Measurements from ENCODE around the gene PLCL2.

GRCh38 chr3:17070161-17070959 lies 185.6 kb downstream of the PLCL2 start:
- TF ChIP-seq MAX (IDR thresholded peaks at IDR 0.05; ENCODE audit: low read depth, low read length) (no peak), CREB1 (IDR thresholded peaks at IDR 0.05; ENCODE audit: low read depth) (no peak), NFXL1 (IDR thresholded peaks at IDR 0.05; ENCODE audit: borderline replicate concordance) (no peak), RAD51 (IDR thresholded peaks at IDR 0.05) (no peak), FOXK2 (IDR thresholded peaks at IDR 0.05) (no peak)
- TF ChIP-seq, protein P1, sequence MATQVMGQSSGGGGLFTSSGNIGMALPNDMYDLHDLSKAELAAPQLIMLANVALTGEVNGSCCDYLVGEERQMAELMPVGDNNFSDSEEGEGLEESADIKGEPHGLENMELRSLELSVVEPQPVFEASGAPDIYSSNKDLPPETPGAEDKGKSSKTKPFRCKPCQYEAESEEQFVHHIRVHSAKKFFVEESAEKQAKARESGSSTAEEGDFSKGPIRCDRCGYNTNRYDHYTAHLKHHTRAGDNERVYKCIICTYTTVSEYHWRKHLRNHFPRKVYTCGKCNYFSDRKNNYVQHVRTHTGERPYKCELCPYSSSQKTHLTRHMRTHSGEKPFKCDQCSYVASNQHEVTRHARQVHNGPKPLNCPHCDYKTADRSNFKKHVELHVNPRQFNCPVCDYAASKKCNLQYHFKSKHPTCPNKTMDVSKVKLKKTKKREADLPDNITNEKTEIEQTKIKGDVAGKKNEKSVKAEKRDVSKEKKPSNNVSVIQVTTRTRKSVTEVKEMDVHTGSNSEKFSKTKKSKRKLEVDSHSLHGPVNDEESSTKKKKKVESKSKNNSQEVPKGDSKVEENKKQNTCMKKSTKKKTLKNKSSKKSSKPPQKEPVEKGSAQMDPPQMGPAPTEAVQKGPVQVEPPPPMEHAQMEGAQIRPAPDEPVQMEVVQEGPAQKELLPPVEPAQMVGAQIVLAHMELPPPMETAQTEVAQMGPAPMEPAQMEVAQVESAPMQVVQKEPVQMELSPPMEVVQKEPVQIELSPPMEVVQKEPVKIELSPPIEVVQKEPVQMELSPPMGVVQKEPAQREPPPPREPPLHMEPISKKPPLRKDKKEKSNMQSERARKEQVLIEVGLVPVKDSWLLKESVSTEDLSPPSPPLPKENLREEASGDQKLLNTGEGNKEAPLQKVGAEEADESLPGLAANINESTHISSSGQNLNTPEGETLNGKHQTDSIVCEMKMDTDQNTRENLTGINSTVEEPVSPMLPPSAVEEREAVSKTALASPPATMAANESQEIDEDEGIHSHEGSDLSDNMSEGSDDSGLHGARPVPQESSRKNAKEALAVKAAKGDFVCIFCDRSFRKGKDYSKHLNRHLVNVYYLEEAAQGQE (IDR thresholded peaks at IDR 0.05; ENCODE audit: low read depth, low read length) = no peak
- TF ChIP-seq, protein P2, sequence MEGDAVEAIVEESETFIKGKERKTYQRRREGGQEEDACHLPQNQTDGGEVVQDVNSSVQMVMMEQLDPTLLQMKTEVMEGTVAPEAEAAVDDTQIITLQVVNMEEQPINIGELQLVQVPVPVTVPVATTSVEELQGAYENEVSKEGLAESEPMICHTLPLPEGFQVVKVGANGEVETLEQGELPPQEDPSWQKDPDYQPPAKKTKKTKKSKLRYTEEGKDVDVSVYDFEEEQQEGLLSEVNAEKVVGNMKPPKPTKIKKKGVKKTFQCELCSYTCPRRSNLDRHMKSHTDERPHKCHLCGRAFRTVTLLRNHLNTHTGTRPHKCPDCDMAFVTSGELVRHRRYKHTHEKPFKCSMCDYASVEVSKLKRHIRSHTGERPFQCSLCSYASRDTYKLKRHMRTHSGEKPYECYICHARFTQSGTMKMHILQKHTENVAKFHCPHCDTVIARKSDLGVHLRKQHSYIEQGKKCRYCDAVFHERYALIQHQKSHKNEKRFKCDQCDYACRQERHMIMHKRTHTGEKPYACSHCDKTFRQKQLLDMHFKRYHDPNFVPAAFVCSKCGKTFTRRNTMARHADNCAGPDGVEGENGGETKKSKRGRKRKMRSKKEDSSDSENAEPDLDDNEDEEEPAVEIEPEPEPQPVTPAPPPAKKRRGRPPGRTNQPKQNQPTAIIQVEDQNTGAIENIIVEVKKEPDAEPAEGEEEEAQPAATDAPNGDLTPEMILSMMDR (IDR thresholded peaks at IDR 0.05 in 2 of 3, conservative IDR thresholded peaks at IDR 0.05 in 1 of 3; ENCODE audit: control insufficient read depth in 2 of 3, extremely low read depth in 1 of 3, insufficient read depth in 1 of 3, low read depth in 3 of 3, low read length in 3 of 3) = no peak

Measured in GM12878 (cell line).